GM23338 (cell line): ENCODE results near the gene IZUMO1.

Experiments used
- CTCF ChIP-seq, 2 experiments: fragments of 200-600 bp in 1 of 2; sonication (generic) in 1 of 2; conservative IDR thresholded peaks; 2 replicates each; pipeline versions ENCODE4 v1.5.1 to v1.6.1; 2016 to 2017; ENCODE audit warnings: antibody characterized with exemption in 2 of 2, low read depth in 2 of 2, mild to moderate bottlenecking in 2 of 2, moderate library complexity in 1 of 2
- EZH2 ChIP-seq: fragments of 200-600 bp; sonication (generic); IDR thresholded peaks from one replicate; pipeline ENCODE4 v1.8.0; 2017; ENCODE audit warnings: antibody characterized with exemption, mild to moderate bottlenecking, low read depth; ENCODE audit not compliant: unreplicated experiment
- REST ChIP-seq: IDR thresholded peaks from one replicate; pipeline ENCODE4 v1.6.1; 2018; ENCODE audit warnings: antibody characterized with exemption; ENCODE audit not compliant: unreplicated experiment

- TF ChIP-seq REST = no peak
- no peak for TF ChIP-seq CTCF (conservative IDR thresholded peaks at IDR 0.05; ENCODE audit: low read depth in 2 of 2)
- no peak for TF ChIP-seq EZH2
These were observed 32.6 kb downstream of the IZUMO1 start for GRCh38 chr19:48713864-48714755.
